ENCODE measurements around the gene HLA-DMA. TPM values are rescaled to one million over a fixed set of nuclear protein-coding genes. Genes with fewer than 3 reads are reported as not detected.

The HLA-DMA gene
- total RNA-seq, 1 experiment from 2014 or later, result 16.8 TPM

- H3K4me3 ChIP-seq, result peak within 1 kb of the TSS; percentile 79
- peak; percentile 100 for DNase-seq
- peaks cover 33% of the 10 kb centered on the region for H3K36me3 ChIP-seq
- no peaks in the 10 kb centered on the region for H3K9me3 ChIP-seq
- H3K27me3 ChIP-seq, result no peaks in the 10 kb centered on the region
Observed at GRCh38 chr6:32968093-32968866, 15.4 kb upstream of the HLA-DMA start, which contains the start of gene BRD2. TSS of gene BRD2 (plus strand) at chr6:32968594. CDS start at chr6:32972899, 4,305 bp downstream.

GRCh38 chr6:32967151-32968091 lies 14.5 kb upstream of the HLA-DMA start:
- H3K36me3 ChIP-seq, result peaks cover 24% of the 10 kb centered on the region
- peak overlapping the region; percentile 79 for H3K4me3 ChIP-seq
- no peaks in the 10 kb centered on the region for H3K27me3 ChIP-seq
- DNase-seq, result peak; percentile 72
- no peaks in the 10 kb centered on the region for H3K9me3 ChIP-seq

GRCh38 chr6:32964776-32965175 lies 11.9 kb upstream of the HLA-DMA start:
- no peaks in the 10 kb centered on the region for H3K27me3 ChIP-seq
- peaks cover 7% of the 10 kb centered on the region for H3K36me3 ChIP-seq
- H3K4me3 ChIP-seq, result no peak overlapping the region
- no peak for DNase-seq
- peaks cover 6% of the 10 kb centered on the region; the same call in 1 of the 2 replicates for H3K9me3 ChIP-seq

GRCh38 chr6:32963866-32964265 lies 11.0 kb upstream of the HLA-DMA start:
- Histone ChIP-seq H3K4me3 (no peak overlapping the region), H3K27me3 (no peaks in the 10 kb centered on the region), H3K36me3 (no peaks in the 10 kb centered on the region), H3K9me3 (peaks cover 6% of the 10 kb centered on the region; the same call in 1 of the 2 replicates)
- no peak for DNase-seq

GRCh38 chr6:32962213-32962826 lies 9.4 kb upstream of the HLA-DMA start:
- Histone ChIP-seq H3K36me3 (no peaks in the 10 kb centered on the region), H3K4me3 (no peak overlapping the region), H3K27me3 (no peaks in the 10 kb centered on the region), H3K9me3 (peaks cover 6% of the 10 kb centered on the region; the same call in 1 of the 2 replicates)
- no peak for DNase-seq

- Histone ChIP-seq H3K27me3 (no peaks in the 10 kb centered on the region), H3K4me3 (no peak overlapping the region)
Observed at GRCh38 chr6:32960563-32960962, 7.7 kb upstream of the HLA-DMA start.

GRCh38 chr6:32956176-32956575 lies 3.3 kb upstream of the HLA-DMA start:
- Histone ChIP-seq H3K36me3 (no peaks in the 10 kb centered on the region), H3K9me3 (no peaks in the 10 kb centered on the region), H3K4me3 (no peak overlapping the region), H3K27me3 (no peaks in the 10 kb centered on the region)
- DNase-seq, result no peak

More at GRCh38 chr6:32960563-32960962, 7.7 kb upstream of the HLA-DMA start:
- no peaks in the 10 kb centered on the region for H3K36me3 ChIP-seq
- DNase-seq, result no peak
- peaks cover 6% of the 10 kb centered on the region; the same call in 1 of the 2 replicates for H3K9me3 ChIP-seq

GRCh38 chr6:32954986-32955802 lies 2.3 kb upstream of the HLA-DMA start:
- Histone ChIP-seq H3K27me3 (no peaks in the 10 kb centered on the region), H3K36me3 (no peaks in the 10 kb centered on the region), H3K4me3 (no peak overlapping the region), H3K9me3 (no peaks in the 10 kb centered on the region)
- peak; percentile 48 for DNase-seq

- no peak for DNase-seq
Observed at GRCh38 chr6:32954267-32954666, 1.4 kb upstream of the HLA-DMA start.

GRCh38 chr6:32953775-32954174 lies 878 bp upstream of the HLA-DMA start:
- no peak for DNase-seq
- Histone ChIP-seq H3K36me3 (no peaks in the 10 kb centered on the region), H3K9me3 (no peaks in the 10 kb centered on the region), H3K4me3 (no peak overlapping the region), H3K27me3 (no peaks in the 10 kb centered on the region)

More at GRCh38 chr6:32954267-32954666, 1.4 kb upstream of the HLA-DMA start:
- Histone ChIP-seq H3K4me3 (no peak overlapping the region), H3K9me3 (no peaks in the 10 kb centered on the region), H3K27me3 (no peaks in the 10 kb centered on the region), H3K36me3 (no peaks in the 10 kb centered on the region)

- no peaks in the 10 kb centered on the region for H3K36me3 ChIP-seq
- no peak overlapping the region for H3K4me3 ChIP-seq
- DNase-seq, result no peak
- peaks cover 10% of the 10 kb centered on the region for H3K9me3 ChIP-seq
- no peaks in the 10 kb centered on the region for H3K27me3 ChIP-seq
Observed at GRCh38 chr6:32950449-32950848, 2.4 kb downstream of the HLA-DMA start.

- no peak for DNase-seq
- H3K36me3 ChIP-seq, result no peaks in the 10 kb centered on the region
- no peak overlapping the region for H3K4me3 ChIP-seq
- no peaks in the 10 kb centered on the region for H3K27me3 ChIP-seq
- H3K9me3 ChIP-seq, result peaks cover 10% of the 10 kb centered on the region
Observed at GRCh38 chr6:32950010-32950409, 2.9 kb downstream of the HLA-DMA start.

- H3K9me3 ChIP-seq, result peaks cover 10% of the 10 kb centered on the region
- DNase-seq, result no peak
- no peak overlapping the region for H3K4me3 ChIP-seq
- no peaks in the 10 kb centered on the region for H3K27me3 ChIP-seq
- no peaks in the 10 kb centered on the region for H3K36me3 ChIP-seq
Observed at GRCh38 chr6:32949113-32949512, 3.8 kb downstream of the HLA-DMA start.

GRCh38 chr6:32947552-32948465 lies 5.1 kb downstream of the HLA-DMA start:
- H3K27me3 ChIP-seq, result no peaks in the 10 kb centered on the region
- H3K9me3 ChIP-seq, result peaks cover 10% of the 10 kb centered on the region
- DNase-seq, result no peak
- no peaks in the 10 kb centered on the region for H3K36me3 ChIP-seq
- H3K4me3 ChIP-seq, result no peak overlapping the region

GRCh38 chr6:32946893-32947292 lies 6.0 kb downstream of the HLA-DMA start:
- Histone ChIP-seq H3K9me3 (peaks cover 10% of the 10 kb centered on the region), H3K36me3 (no peaks in the 10 kb centered on the region), H3K4me3 (no peak overlapping the region), H3K27me3 (no peaks in the 10 kb centered on the region)
- no peak for DNase-seq
